ENCODE data around the gene RASSF5. TPM values are rescaled to one million over a fixed set of nuclear protein-coding genes. Genes with fewer than 3 reads are reported as not detected.
A peak's percentile ranks its signal among the peaks of the same experiment; 100 is the strongest.

Gene RASSF5
- total RNA-seq, 1 experiment from 2014 or later = 6.1 TPM

DNA sequence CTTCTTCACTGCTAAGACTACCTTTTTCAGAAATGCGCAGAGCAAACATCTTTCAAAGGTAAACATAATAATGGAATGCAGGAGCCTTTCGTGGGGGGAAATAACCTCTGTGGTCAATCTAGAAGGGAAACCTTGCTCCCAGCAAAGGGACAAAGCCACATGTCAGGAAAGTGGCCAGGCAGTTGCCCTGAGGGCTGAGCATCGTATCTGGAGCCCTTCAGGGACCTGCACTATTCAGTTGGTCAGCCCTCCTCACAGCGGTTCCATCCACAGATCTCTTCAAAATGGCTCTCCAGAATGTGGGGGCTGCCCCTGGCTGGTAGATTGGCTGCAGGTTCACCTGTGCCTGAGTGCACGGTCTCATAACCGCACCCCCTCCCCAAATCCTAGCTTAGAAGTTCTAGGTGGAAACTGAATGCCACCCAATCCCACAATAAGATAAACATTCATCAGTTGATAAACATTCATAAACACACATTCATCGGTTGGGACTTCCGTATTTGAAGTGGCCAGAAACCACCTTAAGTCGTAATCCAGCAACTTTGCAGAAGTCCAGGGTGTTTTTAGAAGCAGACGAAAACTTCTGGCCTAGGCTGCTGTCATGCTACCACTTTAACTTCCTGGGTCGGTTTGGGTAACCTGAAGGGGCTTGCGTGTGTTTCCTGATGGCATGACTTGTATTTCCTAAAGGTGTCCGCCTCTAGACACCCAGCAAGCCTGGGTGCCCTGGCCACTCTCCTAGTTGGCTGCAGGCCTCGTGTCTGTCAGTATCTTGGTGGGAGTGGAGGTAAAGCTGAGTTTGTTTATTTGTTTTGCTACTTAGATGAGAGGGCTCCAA, 50.5 kb downstream of the RASSF5 start:
- H3K36me3 Mint-ChIP-seq (ENCODE audit: insufficient read depth, unreplicated experiment) = peaks cover 10% of the 10 kb centered on the region
- no peak overlapping the region for H3K27ac Mint-ChIP-seq (ENCODE audit: unreplicated experiment)
- H3K4me1 Mint-ChIP-seq (ENCODE audit: low read depth, unreplicated experiment) = peaks cover 36% of the 10 kb centered on the region
- BruUV-seq (replicated peaks) = no TSS peak
- DNase-seq = no peak
- intact Hi-C loops (cut with micrococcal nuclease; ENCODE audit: unreplicated experiment) = no loop called here
- TF ChIP-seq, protein P1, sequence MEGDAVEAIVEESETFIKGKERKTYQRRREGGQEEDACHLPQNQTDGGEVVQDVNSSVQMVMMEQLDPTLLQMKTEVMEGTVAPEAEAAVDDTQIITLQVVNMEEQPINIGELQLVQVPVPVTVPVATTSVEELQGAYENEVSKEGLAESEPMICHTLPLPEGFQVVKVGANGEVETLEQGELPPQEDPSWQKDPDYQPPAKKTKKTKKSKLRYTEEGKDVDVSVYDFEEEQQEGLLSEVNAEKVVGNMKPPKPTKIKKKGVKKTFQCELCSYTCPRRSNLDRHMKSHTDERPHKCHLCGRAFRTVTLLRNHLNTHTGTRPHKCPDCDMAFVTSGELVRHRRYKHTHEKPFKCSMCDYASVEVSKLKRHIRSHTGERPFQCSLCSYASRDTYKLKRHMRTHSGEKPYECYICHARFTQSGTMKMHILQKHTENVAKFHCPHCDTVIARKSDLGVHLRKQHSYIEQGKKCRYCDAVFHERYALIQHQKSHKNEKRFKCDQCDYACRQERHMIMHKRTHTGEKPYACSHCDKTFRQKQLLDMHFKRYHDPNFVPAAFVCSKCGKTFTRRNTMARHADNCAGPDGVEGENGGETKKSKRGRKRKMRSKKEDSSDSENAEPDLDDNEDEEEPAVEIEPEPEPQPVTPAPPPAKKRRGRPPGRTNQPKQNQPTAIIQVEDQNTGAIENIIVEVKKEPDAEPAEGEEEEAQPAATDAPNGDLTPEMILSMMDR (IDR thresholded peaks at IDR 0.05; ENCODE audit: unreplicated experiment) = no peak
- CTCF ChIA-PET = no interaction called here
- H3K4me3 Mint-ChIP-seq (ENCODE audit: low read depth, unreplicated experiment) = peak overlapping the region; percentile 72
- H3K27me3 Mint-ChIP-seq (ENCODE audit: unreplicated experiment) = peaks cover 13% of the 10 kb centered on the region
- no peaks in the 10 kb centered on the region for H3K9me3 Mint-ChIP-seq (ENCODE audit: low read depth, unreplicated experiment)

DNA sequence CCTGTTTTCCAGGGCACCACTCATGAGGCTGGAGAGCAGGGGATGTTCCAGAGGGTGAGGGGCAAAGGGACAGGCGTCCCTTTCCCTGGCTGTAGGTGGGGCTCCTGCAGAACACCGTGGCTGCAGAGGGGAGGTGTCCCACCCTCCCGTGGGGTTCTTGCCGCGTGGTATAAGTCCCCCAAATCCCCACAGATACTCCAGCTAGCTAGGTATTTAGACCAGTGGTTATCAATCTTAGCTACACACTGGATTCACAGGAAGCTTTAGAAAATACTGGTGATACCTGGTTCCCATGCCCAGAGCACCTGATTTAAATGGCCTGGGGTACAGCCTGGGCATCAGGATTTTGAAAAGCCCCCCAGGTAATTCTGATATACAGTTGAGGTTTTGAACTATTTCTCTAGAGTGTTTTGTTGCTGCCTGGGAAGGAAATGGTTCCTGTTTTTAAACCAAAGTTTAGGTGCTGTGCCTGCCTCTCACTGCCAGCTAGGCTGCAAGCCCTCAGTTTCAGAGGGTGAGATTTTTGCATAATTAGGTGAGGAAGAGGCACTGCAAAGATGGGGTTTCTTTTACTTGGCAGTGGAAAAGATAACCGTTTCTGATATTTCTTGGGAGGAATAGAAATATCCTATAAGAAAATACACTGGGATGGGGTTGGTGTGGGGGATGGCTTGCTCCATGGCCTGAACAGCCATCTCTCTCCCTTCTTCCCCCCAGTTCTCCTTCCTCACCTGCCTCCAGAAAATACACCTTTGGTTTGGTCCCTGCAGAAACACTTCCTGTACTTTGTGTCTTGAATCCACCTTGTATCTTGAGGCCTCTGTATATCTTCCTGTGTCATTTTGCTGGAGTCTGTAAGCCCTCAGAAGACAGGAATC, 51.7 kb downstream of the RASSF5 start:
- BruUV-seq (replicated peaks) = no TSS peak
- Mint-ChIP-seq H3K36me3 (ENCODE audit: insufficient read depth, unreplicated experiment) (peaks cover 10% of the 10 kb centered on the region), H3K27me3 (ENCODE audit: unreplicated experiment) (peaks cover 9% of the 10 kb centered on the region), H3K4me1 (ENCODE audit: low read depth, unreplicated experiment) (peaks cover 45% of the 10 kb centered on the region), H3K27ac (ENCODE audit: unreplicated experiment) (no peak overlapping the region), H3K4me3 (ENCODE audit: low read depth, unreplicated experiment) (no peak overlapping the region), H3K9me3 (ENCODE audit: low read depth, unreplicated experiment) (no peaks in the 10 kb centered on the region)
- CTCF ChIA-PET = interaction anchor here (1.1 to 1.4 kb wide), 2 partner anchors 52 to 69 kb away, joined by 3 to 4 read pairs; partner anchors contain the start of gene RASSF5
- no peak for DNase-seq
- intact Hi-C loops (cut with micrococcal nuclease; ENCODE audit: unreplicated experiment) = no loop called here
- TF ChIP-seq, protein P1 (IDR thresholded peaks at IDR 0.05; ENCODE audit: unreplicated experiment) = no peak

DNA sequence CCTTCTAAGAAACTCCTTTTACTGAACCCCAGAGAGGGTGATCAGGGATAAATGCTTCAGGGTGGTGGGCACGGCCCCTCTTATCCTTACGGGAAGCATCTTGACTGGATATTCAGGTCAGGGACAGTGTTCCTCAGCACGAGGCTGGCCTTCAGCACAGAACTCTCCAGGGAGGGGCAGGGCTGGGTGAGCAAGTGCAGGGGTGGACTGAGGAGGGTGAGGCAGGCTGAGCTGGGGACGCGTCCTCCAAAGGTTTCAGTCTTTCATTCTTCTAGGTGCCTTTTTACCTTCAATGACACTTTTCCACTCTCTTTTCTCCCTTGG, 52.3 kb downstream of the RASSF5 start:
- no peak overlapping the region for H3K27ac Mint-ChIP-seq (ENCODE audit: unreplicated experiment)
- no TSS peak for BruUV-seq (replicated peaks)

More for the DNA sequence above, 52.3 kb downstream of the RASSF5 start:
- peaks cover 45% of the 10 kb centered on the region for H3K4me1 Mint-ChIP-seq (ENCODE audit: low read depth, unreplicated experiment)
- intact Hi-C loops (cut with micrococcal nuclease; ENCODE audit: unreplicated experiment) = no loop called here
- CTCF ChIA-PET = interaction anchor here (1.1 to 1.4 kb wide), 2 partner anchors 52 to 69 kb away, joined by 3 to 4 read pairs; partner anchors contain the start of gene RASSF5
- no peak for DNase-seq
- H3K27me3 Mint-ChIP-seq (ENCODE audit: unreplicated experiment) = peaks cover 14% of the 10 kb centered on the region
- no peaks in the 10 kb centered on the region for H3K9me3 Mint-ChIP-seq (ENCODE audit: low read depth, unreplicated experiment)
- H3K4me3 Mint-ChIP-seq (ENCODE audit: low read depth, unreplicated experiment) = no peak overlapping the region
- peaks cover 10% of the 10 kb centered on the region for H3K36me3 Mint-ChIP-seq (ENCODE audit: insufficient read depth, unreplicated experiment)
- TF ChIP-seq, protein P1 (IDR thresholded peaks at IDR 0.05; ENCODE audit: unreplicated experiment) = no peak

Data from Calu3 (cell line).